Tibial nerve (tissue), 4 donors: ENCODE measurements around the gene TRNT1. TPM values are rescaled to one million over a fixed set of nuclear protein-coding genes. Genes with fewer than 3 reads are reported as not detected.

Experiments
- DNase-seq, 2 donors: peaks; one replicate each; pipeline ENCODE4 v3.0.0-alpha.2; 2019; ENCODE audit warnings: low spot score in 2 of 2
- H3K27ac ChIP-seq, 4 donors: fragments of 200-600 bp; sonication (generic) in 3 of 4; one replicate each; pipeline ENCODE4 v1.5.1; 2017 to 2019; ENCODE audit warnings: mild to moderate bottlenecking in 1 of 4
- H3K27me3 ChIP-seq, 2 donors: fragments of 200-600 bp; sonication (generic) in 1 of 2; one replicate each; pipeline versions ENCODE4 v1.5.1 to v1.6.0; 2017 to 2019
- H3K36me3 ChIP-seq, 3 donors: fragments of 200-600 bp; sonication (generic); one replicate each; pipeline ENCODE4 v1.5.1; 2018 to 2019
- H3K4me1 ChIP-seq, 4 donors: fragments of 200-600 bp; sonication (generic) in 3 of 4; one replicate each; pipeline ENCODE4 v1.5.1; 2017 to 2019
- H3K4me3 ChIP-seq, 4 donors: fragments of 200-600 bp; sonication (generic) in 3 of 4; one replicate each; pipeline ENCODE4 v1.5.1; 2017 to 2019; ENCODE audit warnings: mild to moderate bottlenecking in 1 of 4, moderate library complexity in 1 of 4
- H3K9me3 ChIP-seq, 4 donors: fragments of 200-600 bp; sonication (generic) in 3 of 4; one replicate each; pipeline ENCODE4 v1.5.1; 2017 to 2019
- CTCF ChIP-seq, 5 experiments: fragments of 200-600 bp in 3 of 5; fragments of 450-650 bp in 2 of 5; sonication (generic) in 3 of 5; IDR thresholded peaks; one replicate each; pipeline ENCODE4 v1.5.1; 2016 to 2019; ENCODE audit warnings: antibody characterized with exemption in 5 of 5, mild to moderate bottlenecking in 3 of 5, moderate library complexity in 2 of 5
- EP300 ChIP-seq, 2 donors: sonication (generic); formaldehyde crosslinking; IDR thresholded peaks; one replicate each; pipeline ENCODE4 v1.6.1; 2017; ENCODE audit warnings: antibody characterized with exemption in 2 of 2, mild to moderate bottlenecking in 1 of 2
- POLR2A ChIP-seq, 2 donors: fragments of 450-650 bp; IDR thresholded peaks; one replicate each; pipeline ENCODE4 v1.6.1; 2017; ENCODE audit warnings: antibody characterized with exemption in 2 of 2, mild to moderate bottlenecking in 2 of 2, moderate library complexity in 2 of 2
- WGBS, 2 donors: methylation state at CpG; one replicate each; pipeline ENCODE4 v1.1.5; 2018; 5-methylcytosine and 5-hydroxymethylcytosine counted together
- total RNA-seq, 4 donors: library from RNA; depleted of rRNA; stranded (reverse); fragments of >200 nt; gene quantifications; one replicate each; pipeline ENCODE4 v1.1.0, GENCODE V29; 2016

TRNT1 gene
- total RNA-seq, 4 donors from 2014 or later: 12.9 to 25.5 (median 16.5) TPM

GRCh38 chr3:3180456-3180855 is 53.7 kb downstream of the TRNT1 start:
- DNase-seq: no peak
- Histone ChIP-seq H3K36me3 (peaks cover 0 to 11% (median 0%) of the 10 kb centered on the region in 3 donors), H3K4me3 (no peak overlapping the region), H3K4me1 (peaks cover 0 to 38% (median 13%) of the 10 kb centered on the region in 4 donors), H3K9me3 (no peaks in the 10 kb centered on the region), H3K27ac (no peak overlapping the region), H3K27me3 (no peaks in the 10 kb centered on the region)
- no peak for TF ChIP-seq POLR2A (IDR thresholded peaks at IDR 0.05)
- TF ChIP-seq EP300 (IDR thresholded peaks at IDR 0.05): no peak
- 74 to 77% methylated on average over 9 of the region's 9 CpGs for WGBS, 2 donors

GRCh38 chr3:3184876-3185275 is 58.1 kb downstream of the TRNT1 start:
- 57 to 58% methylated on average over 2 of the region's 2 CpGs for WGBS, 2 donors
- Histone ChIP-seq H3K27ac (no peak overlapping the region), H3K4me3 (no peak overlapping the region), H3K27me3 (no peaks in the 10 kb centered on the region), H3K36me3 (no peaks in the 10 kb centered on the region), H3K4me1 (peaks cover 0 to 2% (median 0%) of the 10 kb centered on the region in 4 donors), H3K9me3 (peaks cover 0 to 25% (median 4%) of the 10 kb centered on the region in 4 donors)
- no peak for DNase-seq
- TF ChIP-seq POLR2A (IDR thresholded peaks at IDR 0.05): no peak
- TF ChIP-seq CTCF (IDR thresholded peaks at IDR 0.05): no peak
- TF ChIP-seq EP300 (IDR thresholded peaks at IDR 0.05): no peak

GRCh38 chr3:3189102-3189727 is 62.5 kb downstream of the TRNT1 start:
- Histone ChIP-seq H3K9me3 (peaks cover 0 to 25% (median 4%) of the 10 kb centered on the region in 4 donors), H3K27ac (no peak overlapping the region), H3K4me3 (no peak overlapping the region), H3K4me1 (no peaks in the 10 kb centered on the region), H3K36me3 (no peaks in the 10 kb centered on the region), H3K27me3 (no peaks in the 10 kb centered on the region)
- no peak for TF ChIP-seq POLR2A (IDR thresholded peaks at IDR 0.05)
- TF ChIP-seq EP300 (IDR thresholded peaks at IDR 0.05): no peak
- TF ChIP-seq CTCF (IDR thresholded peaks at IDR 0.05): no peak
- 59 to 69% methylated on average over 1 of the region's 1 CpG for WGBS, 2 donors
- DNase-seq: no peak

- Histone ChIP-seq H3K27ac (no peak overlapping the region), H3K9me3 (peaks cover 0 to 25% (median 4%) of the 10 kb centered on the region in 4 donors), H3K4me1 (no peaks in the 10 kb centered on the region), H3K4me3 (no peak overlapping the region), H3K27me3 (no peaks in the 10 kb centered on the region), H3K36me3 (no peaks in the 10 kb centered on the region)
- 95 to 96% methylated on average over 1 of the region's 1 CpG for WGBS, 2 donors
- DNase-seq: no peak
- TF ChIP-seq CTCF (IDR thresholded peaks at IDR 0.05) (no peak), POLR2A (IDR thresholded peaks at IDR 0.05) (no peak), EP300 (IDR thresholded peaks at IDR 0.05) (no peak)
Observed at GRCh38 chr3:3189961-3190360, 63.2 kb downstream of the TRNT1 start.

- Histone ChIP-seq H3K9me3 (peaks cover 0 to 16% (median under 1%) of the 10 kb centered on the region in 4 donors), H3K4me1 (no peaks in the 10 kb centered on the region), H3K4me3 (no peak overlapping the region), H3K27me3 (no peaks in the 10 kb centered on the region), H3K36me3 (no peaks in the 10 kb centered on the region), H3K27ac (no peak overlapping the region)
- 45 to 55% methylated on average over 4 of the region's 4 CpGs for WGBS, 2 donors
- DNase-seq: no peak
- TF ChIP-seq CTCF (IDR thresholded peaks at IDR 0.05) (no peak), POLR2A (IDR thresholded peaks at IDR 0.05) (no peak), EP300 (IDR thresholded peaks at IDR 0.05) (no peak)
Observed at GRCh38 chr3:3191675-3192285, 65.0 kb downstream of the TRNT1 start.
